ENCODE measurements around the gene LRRC8E. TPM values are rescaled to one million over a fixed set of nuclear protein-coding genes. Genes with fewer than 3 reads are reported as not detected.
A peak's percentile ranks its signal among the peaks of the same experiment; 100 is the strongest.

LRRC8E gene
- total RNA-seq, 5 donors from 2014 or later (not counting 1 experiment from before 2014, with no cell fraction given), result 0.06 TPM; not detected in 4

GRCh38 chr19:7900931-7901330, 12.6 kb downstream of the LRRC8E start:
- ChIA-PET CTCF (interaction anchor here (0.6 to 0.9 kb wide), 2 partner anchors 19 to 533 kb away, joined by 3 to 7 read pairs; partner anchors contain the start of gene SNAPC2 (in 1 of the 2)), POLR2A (no interaction called here)
- Mint-ChIP-seq H3K9me3 (no peaks in the 10 kb centered on the region), H3K36me3 (peaks cover 7% of the 10 kb centered on the region), H3K4me1 (peaks cover 19 to 27% (median 24%) of the 10 kb centered on the region in 3 donors), H3K4me3 (no peak overlapping the region), H3K27me3 (no peaks in the 10 kb centered on the region), H3K27ac (no peak overlapping the region)
- ATAC-seq (replicated peaks in 1 of 4) (no peak), DNase-seq (no peak)
- Histone ChIP-seq H3K27ac (ENCODE audit: low read length) (no peak overlapping the region), H3K36me3 (ENCODE audit: control insufficient read depth in 2 of 2, extremely low read depth in 1 of 2, insufficient read depth in 1 of 2, low read length in 1 of 2) (peaks cover 1 to 4% of the 10 kb centered on the region in 2 donors), H3K4me1 (ENCODE audit: control insufficient read depth in 1 of 2, extremely low read depth in 1 of 2, insufficient read depth in 2 of 2, low read length in 2 of 2) (peaks cover 6 to 29% of the 10 kb centered on the region in 2 experiments), H3K9me3 (no peaks in the 10 kb centered on the region), H3K4me3 (ENCODE audit: control insufficient read depth in 1 of 2, extremely low read depth in 1 of 2, low read length in 1 of 2) (no peak overlapping the region), H3K27me3 (replicated peaks in 1 of 2; ENCODE audit: control insufficient read depth in 2 of 2, extremely low read depth in 1 of 2, insufficient read depth in 2 of 2, low read length in 1 of 2) (peaks cover 0 to 23% of the 10 kb centered on the region in 2 experiments)
- no CpG with 5 or more reads among the region's 3 CpGs for WGBS (ENCODE audit: insufficient coverage)

- Histone ChIP-seq H3K36me3 (ENCODE audit: control insufficient read depth in 2 of 2, extremely low read depth in 1 of 2, insufficient read depth in 1 of 2, low read length in 1 of 2) (peaks cover 3 to 8% of the 10 kb centered on the region in 2 donors), H3K27ac (ENCODE audit: low read length) (no peak overlapping the region), H3K4me3 (ENCODE audit: control insufficient read depth in 1 of 2, extremely low read depth in 1 of 2, low read length in 1 of 2) (no peak overlapping the region), H3K4me1 (ENCODE audit: control insufficient read depth in 1 of 2, extremely low read depth in 1 of 2, insufficient read depth in 2 of 2, low read length in 2 of 2) (peaks cover 6 to 33% of the 10 kb centered on the region in 2 experiments), H3K27me3 (replicated peaks in 1 of 2; ENCODE audit: control insufficient read depth in 2 of 2, extremely low read depth in 1 of 2, insufficient read depth in 2 of 2, low read length in 1 of 2) (peaks cover 0 to 19% of the 10 kb centered on the region in 2 experiments), H3K9me3 (no peaks in the 10 kb centered on the region)
- H3K27me3 Mint-ChIP-seq, result no peaks in the 10 kb centered on the region
- 100% methylated on average over 1 of the region's 7 CpGs for WGBS (ENCODE audit: insufficient coverage)
- ATAC-seq (replicated peaks in 1 of 4) (no peak), DNase-seq (no peak)
- no peak overlapping the region for H3K27ac Mint-ChIP-seq
- no peaks in the 10 kb centered on the region for H3K9me3 Mint-ChIP-seq
- ChIA-PET POLR2A (no interaction called here), CTCF (interaction anchor here in 1 of 2 donors (0.6 kb wide), 1 partner anchor 533 kb away, joined by 3 read pairs; no protein-coding TSS in a partner anchor)
- peaks cover 7% of the 10 kb centered on the region for H3K36me3 Mint-ChIP-seq
- H3K4me1 Mint-ChIP-seq, result peaks cover 23 to 31% (median 28%) of the 10 kb centered on the region in 3 donors
- peak overlapping the region in 1 of 3 donors; percentile 88 for H3K4me3 Mint-ChIP-seq
Observed at GRCh38 chr19:7901337-7901736, 13.0 kb downstream of the LRRC8E start.

DNA sequence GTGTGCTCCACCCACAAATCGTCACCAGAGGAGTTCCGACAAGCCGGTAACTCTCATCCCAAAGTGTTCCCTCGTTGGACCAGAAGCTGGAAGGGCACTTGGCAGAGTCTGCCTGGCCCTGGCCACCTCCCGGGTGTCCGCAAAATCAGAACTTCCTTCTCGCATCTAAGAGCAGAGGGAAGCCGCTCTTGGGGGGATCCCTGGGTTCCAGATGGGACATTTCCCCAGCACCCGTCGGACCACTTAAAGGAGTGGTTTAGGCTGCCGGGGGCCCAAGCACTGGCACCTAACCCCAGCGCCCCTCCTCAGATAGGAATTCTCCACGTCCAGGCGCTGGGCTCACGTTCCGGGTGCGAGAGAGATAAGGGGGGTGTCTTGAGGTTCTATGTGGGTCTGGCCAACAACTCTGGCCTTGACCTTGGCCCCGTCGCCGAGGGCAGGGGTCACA, 14.5 kb downstream of the LRRC8E start:
- H3K27ac Mint-ChIP-seq, result peak overlapping the region; percentile 87 to 90
- H3K9me3 Mint-ChIP-seq, result no peaks in the 10 kb centered on the region
- Histone ChIP-seq H3K27ac (ENCODE audit: low read length) (peak overlapping the region; percentile 59), H3K4me1 (ENCODE audit: control insufficient read depth in 1 of 2, extremely low read depth in 1 of 2, insufficient read depth in 2 of 2, low read length in 2 of 2) (peaks cover 6 to 45% of the 10 kb centered on the region in 2 experiments), H3K36me3 (ENCODE audit: control insufficient read depth in 2 of 2, extremely low read depth in 1 of 2, insufficient read depth in 1 of 2, low read length in 1 of 2) (peaks cover 3 to 12% of the 10 kb centered on the region in 2 donors), H3K27me3 (replicated peaks in 1 of 2; ENCODE audit: control insufficient read depth in 2 of 2, extremely low read depth in 1 of 2, insufficient read depth in 2 of 2, low read length in 1 of 2) (peaks cover 0 to 12% of the 10 kb centered on the region in 2 experiments), H3K9me3 (no peaks in the 10 kb centered on the region), H3K4me3 (ENCODE audit: control insufficient read depth in 1 of 2, extremely low read depth in 1 of 2, low read length in 1 of 2) (peak overlapping the region; percentile 55 to 71)
- H3K4me3 Mint-ChIP-seq, result peak overlapping the region; percentile 83 to 88 (median 87)
- DNase-seq, result no peak
- peaks cover 27 to 32% (median 31%) of the 10 kb centered on the region in 3 donors for H3K4me1 Mint-ChIP-seq
- WGBS (ENCODE audit: insufficient coverage), result 36% methylated on average over 9 of the region's 20 CpGs
- ChIA-PET CTCF (interaction anchor here (0.5 to 1.3 kb wide), 12 partner anchors 15 to 384 kb away, joined by 3 to 28 read pairs (median 5); partner anchors contain the start of genes PET100 (in 1 of the 2), SNAPC2 (in 1 of the 2), TIMM44 (in 1 of the 2) and TRAPPC5 (in 1 of the 2)), POLR2A (interaction anchor here (0.9 to 1.5 kb wide), 2 partner anchors 18 to 265 kb away, joined by 3 to 9 read pairs; partner anchors contain the start of gene SNAPC2 (in 1 of the 2))
- no peaks in the 10 kb centered on the region for H3K27me3 Mint-ChIP-seq
- H3K36me3 Mint-ChIP-seq, result peaks cover 7% of the 10 kb centered on the region
- no peak for ATAC-seq (replicated peaks in 1 of 4)

DNA sequence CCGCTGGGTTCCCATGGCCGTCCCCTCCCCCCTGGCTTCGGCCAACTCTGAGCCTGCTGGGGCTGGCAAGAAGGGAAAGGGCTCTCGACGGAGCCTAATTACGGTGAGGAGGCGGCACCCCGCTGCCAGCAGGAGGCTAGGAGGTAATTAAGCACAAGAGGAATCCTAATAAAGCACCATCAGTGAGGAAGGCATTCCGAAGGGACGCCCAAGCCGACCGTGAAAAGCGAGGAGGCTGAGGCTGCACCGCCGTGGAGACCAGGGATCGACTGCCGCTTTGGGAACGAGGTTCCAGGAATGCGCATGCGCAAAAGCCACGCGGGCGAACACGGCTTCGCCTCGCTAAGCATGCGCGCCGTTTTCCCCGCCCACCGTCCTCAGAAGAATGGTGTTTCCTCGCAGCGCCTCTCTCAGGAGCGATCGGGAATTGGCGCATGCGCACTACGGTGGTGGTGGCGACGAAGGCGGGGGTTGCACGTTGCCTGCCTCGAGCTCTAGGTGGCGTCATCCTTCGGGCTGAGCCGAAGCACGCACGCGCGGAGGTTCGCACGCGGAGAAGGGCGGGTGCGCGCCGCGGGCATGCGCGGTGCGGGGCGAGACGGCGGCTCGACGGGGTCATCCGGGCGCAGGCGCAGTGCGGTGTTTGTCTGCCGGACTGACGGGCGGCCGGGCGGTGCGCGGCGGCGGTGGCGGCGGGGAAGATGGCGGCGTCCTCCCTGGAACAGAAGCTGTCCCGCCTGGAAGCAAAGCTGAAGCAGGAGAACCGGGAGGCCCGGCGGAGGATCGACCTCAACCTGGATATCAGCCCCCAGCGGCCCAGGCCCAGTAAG, 15.1 kb downstream of the LRRC8E start, which contains the start of gene MAP2K7:
Gene MAP2K7, plus strand, starts transcription at position 634 of the 830 bp plus-strand sequence. Its CDS starts 68 bp downstream, at position 702.
- H3K27me3 Mint-ChIP-seq, result no peaks in the 10 kb centered on the region
- ChIA-PET CTCF (interaction anchor here (0.6 to 1.3 kb wide), 12 partner anchors 14 to 335 kb away, joined by 3 to 28 read pairs (median 6); partner anchors contain the start of genes PET100 (in 1 of the 2), SNAPC2 (in 1 of the 2), TIMM44 (in 1 of the 2) and TRAPPC5 (in 1 of the 2)), POLR2A (interaction anchor here (0.5 to 1.5 kb wide), 4 partner anchors 13 to 1014 kb away, joined by 3 to 9 read pairs (median 6); partner anchors contain the start of gene SNAPC2 (in 1 of the 2))
- Histone ChIP-seq H3K4me3 (ENCODE audit: control insufficient read depth in 1 of 2, extremely low read depth in 1 of 2, low read length in 1 of 2) (peak within 1 kb of the TSS; percentile 77 to 82), H3K36me3 (ENCODE audit: control insufficient read depth in 2 of 2, extremely low read depth in 1 of 2, insufficient read depth in 1 of 2, low read length in 1 of 2) (peaks cover 3 to 15% of the 10 kb centered on the region in 2 donors), H3K9me3 (no peaks in the 10 kb centered on the region), H3K27ac (ENCODE audit: low read length) (peak within 1 kb of the TSS; percentile 84), H3K27me3 (replicated peaks in 1 of 2; ENCODE audit: control insufficient read depth in 2 of 2, extremely low read depth in 1 of 2, insufficient read depth in 2 of 2, low read length in 1 of 2) (peaks cover 0 to 11% of the 10 kb centered on the region in 2 experiments), H3K4me1 (ENCODE audit: control insufficient read depth in 1 of 2, extremely low read depth in 1 of 2, insufficient read depth in 2 of 2, low read length in 2 of 2) (peaks cover 6 to 49% of the 10 kb centered on the region in 2 experiments)
- peak within 1 kb of the TSS; percentile 83 to 88 (median 87) for H3K4me3 Mint-ChIP-seq
- peaks cover 7% of the 10 kb centered on the region for H3K36me3 Mint-ChIP-seq
- WGBS (ENCODE audit: insufficient coverage), result under 1% methylated on average over 78 of the region's 89 CpGs
- ATAC-seq (replicated peaks in 1 of 4) (peak; percentile 85 to 92 (median 90)), DNase-seq (peak; percentile 98 to 100 (median 100))
- H3K4me1 Mint-ChIP-seq, result peaks cover 27 to 32% (median 31%) of the 10 kb centered on the region in 3 donors
- H3K9me3 Mint-ChIP-seq, result no peaks in the 10 kb centered on the region
- H3K27ac Mint-ChIP-seq, result peak within 1 kb of the TSS; percentile 87 to 90

DNA sequence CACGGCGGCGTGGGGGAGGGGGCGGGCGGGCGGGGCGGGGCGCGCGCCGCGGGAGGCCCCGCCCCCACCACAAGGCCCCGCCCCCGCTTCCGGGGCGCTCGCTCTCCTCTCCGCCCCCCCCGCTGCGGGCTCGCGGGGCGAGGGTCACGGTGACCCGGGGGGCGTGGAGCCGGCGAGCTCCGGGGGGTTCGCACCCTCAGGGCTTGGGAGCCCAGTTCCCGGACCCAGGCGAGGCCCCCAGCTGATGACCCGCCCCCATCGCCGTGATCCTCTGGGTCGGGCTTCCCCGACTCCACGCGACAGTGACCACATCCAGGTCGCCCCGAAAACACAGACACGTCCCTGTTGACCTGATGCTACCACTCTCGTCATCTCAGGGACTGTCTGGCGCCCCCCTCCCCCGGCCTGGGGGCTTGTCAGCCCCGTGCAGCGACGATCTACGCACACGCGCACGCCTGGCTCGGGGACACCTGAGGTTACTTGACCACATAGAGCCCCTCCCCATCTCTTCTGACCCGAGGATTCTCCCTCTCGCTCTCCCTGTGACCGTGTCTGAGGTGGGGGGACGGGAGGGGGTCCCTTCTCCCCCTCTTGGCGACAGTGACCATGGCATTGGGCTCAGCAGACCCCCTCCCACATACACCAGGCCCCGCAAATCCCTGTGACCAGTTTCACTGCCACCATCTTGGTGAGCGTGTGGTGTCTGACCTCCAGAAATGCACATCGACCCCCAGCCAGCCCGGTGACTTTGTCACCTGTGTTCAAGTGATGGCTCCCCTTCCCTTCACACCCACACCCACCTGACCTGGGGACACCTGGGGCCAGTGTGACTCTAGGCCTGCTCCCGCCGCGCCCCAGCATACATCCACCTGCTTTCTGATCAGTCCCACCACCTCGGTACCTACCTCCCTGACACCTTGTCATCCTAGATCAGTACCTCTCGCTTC, 16.0 kb downstream of the LRRC8E start:
- Mint-ChIP-seq H3K4me1 (peaks cover 27 to 32% (median 31%) of the 10 kb centered on the region in 3 donors), H3K27me3 (no peaks in the 10 kb centered on the region), H3K9me3 (no peaks in the 10 kb centered on the region), H3K36me3 (peaks cover 7% of the 10 kb centered on the region), H3K4me3 (peak overlapping the region; percentile 83 to 88 (median 87)), H3K27ac (peak overlapping the region; percentile 61 to 78)
- Histone ChIP-seq H3K27ac (ENCODE audit: low read length) (peak overlapping the region; percentile 84), H3K27me3 (replicated peaks in 1 of 2; ENCODE audit: control insufficient read depth in 2 of 2, extremely low read depth in 1 of 2, insufficient read depth in 2 of 2, low read length in 1 of 2) (peaks cover 0 to 10% of the 10 kb centered on the region in 2 experiments), H3K36me3 (ENCODE audit: control insufficient read depth in 2 of 2, extremely low read depth in 1 of 2, insufficient read depth in 1 of 2, low read length in 1 of 2) (peaks cover 6 to 15% of the 10 kb centered on the region in 2 donors), H3K4me3 (ENCODE audit: control insufficient read depth in 1 of 2, extremely low read depth in 1 of 2, low read length in 1 of 2) (peak overlapping the region; percentile 77 to 82), H3K9me3 (no peaks in the 10 kb centered on the region), H3K4me1 (ENCODE audit: control insufficient read depth in 1 of 2, extremely low read depth in 1 of 2, insufficient read depth in 2 of 2, low read length in 2 of 2) (peaks cover 6 to 55% of the 10 kb centered on the region in 2 experiments)
- POLR2A ChIA-PET, result interaction anchor here (0.5 to 1.5 kb wide), 4 partner anchors 12 to 1015 kb away, joined by 3 to 9 read pairs (median 6); partner anchors contain the start of gene SNAPC2 (in 1 of the 2)
- CTCF ChIA-PET, result interaction anchor here in 1 of 2 donors (0.5 to 1.3 kb wide), 11 partner anchors 13 to 336 kb away, joined by 3 to 28 read pairs (median 6); partner anchors contain the start of genes PET100, SNAPC2, TIMM44 and TRAPPC5
- peak; percentile 67 to 77 (median 70) for ATAC-seq (replicated peaks in 1 of 4)
- peak in 31 of 35 experiments; percentile 67 to 89 (median 78) for DNase-seq
- WGBS (ENCODE audit: insufficient coverage), result 16% methylated on average over 43 of the region's 68 CpGs

Measured in T-cell (primary cell).